Suppressor macrophage treated with lipopolysaccharide for 4 hours (primary cell): Measurements from ENCODE around the gene PPARG.
"Not testable (repeated sequence)": the region's sequence is repeated elsewhere in the genome, so short reads cannot be mapped to it uniquely, and the experiment has no call there.

ENCODE experiments used
- DNase-seq: peaks from one replicate; pipeline ENCODE4 v3.0.0-alpha.2; 2020

The PPARG gene

GRCh38 chr3:12288182-12289129 lies at the start of gene PPARG:
Gene PPARG (plus strand): TSS chr3:12289070. CDS start chr3:12379712, 90,642 bp downstream.
- DNase-seq: peak; percentile 44

GRCh38 chr3:12239301-12239700 lies 49.6 kb upstream of the PPARG start:
- no peak for DNase-seq

- DNase-seq: no peak
Measured at GRCh38 chr3:12242772-12243171, 46.1 kb upstream of the PPARG start.

GRCh38 chr3:12246497-12247163 lies 42.2 kb upstream of the PPARG start:
- DNase-seq: no peak

- no peak for DNase-seq
Measured at GRCh38 chr3:12247411-12247810, 41.5 kb upstream of the PPARG start.

GRCh38 chr3:12249519-12249918 lies 39.4 kb upstream of the PPARG start:
- no peak for DNase-seq

- DNase-seq: no peak
Measured at GRCh38 chr3:12252889-12253288, 36.0 kb upstream of the PPARG start.

- DNase-seq: peak; percentile 36
Measured at GRCh38 chr3:12253516-12254343, 35.1 kb upstream of the PPARG start.

- DNase-seq: no peak
Measured at GRCh38 chr3:12255393-12255792, 33.5 kb upstream of the PPARG start.

- DNase-seq: no peak
Measured at GRCh38 chr3:12258911-12259310, 30.0 kb upstream of the PPARG start.

GRCh38 chr3:12262173-12262572 lies 26.7 kb upstream of the PPARG start:
- not testable (repeated sequence) for DNase-seq

GRCh38 chr3:12265508-12265907 lies 23.4 kb upstream of the PPARG start:
- DNase-seq: peak; percentile 39

GRCh38 chr3:12266038-12266437 lies 22.8 kb upstream of the PPARG start:
- DNase-seq: no peak

- no peak for DNase-seq
Measured at GRCh38 chr3:12267376-12268030, 21.4 kb upstream of the PPARG start.

GRCh38 chr3:12268049-12268735 lies 20.7 kb upstream of the PPARG start:
- peak; percentile 46 for DNase-seq

- DNase-seq: no peak
Measured at GRCh38 chr3:12270976-12271375, 17.9 kb upstream of the PPARG start.

GRCh38 chr3:12273045-12273695 lies 15.7 kb upstream of the PPARG start:
- DNase-seq: no peak

GRCh38 chr3:12275974-12276650 lies 12.8 kb upstream of the PPARG start:
- DNase-seq: no peak

- not testable (repeated sequence) for DNase-seq
Measured at GRCh38 chr3:12276827-12277226, 12.0 kb upstream of the PPARG start.

GRCh38 chr3:12278566-12278965 lies 10.3 kb upstream of the PPARG start:
- DNase-seq: peak; percentile 38
